Peyer's patch (tissue), 4 donors: ENCODE measurements around the gene HELQ.

Source experiments
- CTCF ChIP-seq, 6 experiments: fragments of 450-650 bp in 4 of 6; fragments of 200-600 bp in 2 of 6; sonication (generic) in 1 of 6; IDR thresholded peaks; one replicate each; pipeline ENCODE4 v1.5.1; 2017 to 2019; ENCODE audit warnings: antibody characterized with exemption in 6 of 6, mild to moderate bottlenecking in 3 of 6, moderate library complexity in 1 of 6
- POLR2A ChIP-seq, 2 donors: fragments of 450-650 bp; IDR thresholded peaks; one replicate each; pipeline ENCODE4 v1.5.1; 2017; ENCODE audit warnings: antibody characterized with exemption in 2 of 2, mild to moderate bottlenecking in 2 of 2, moderate library complexity in 2 of 2

GRCh38 chr4:83455281-83456183 is at the start of gene HELQ, which contains the start of gene MRPS18C:
- peak in 3 of 6 experiments; percentile 33 to 42 (median 34) for TF ChIP-seq CTCF (IDR thresholded peaks at IDR 0.05)
- TF ChIP-seq POLR2A (IDR thresholded peaks at IDR 0.05): peak in 1 of 2 donors; percentile 47
